22Rv1 (cell line): Measurements from ENCODE around the gene MLXIP.

Experiments
- H3K27ac ChIP-seq: fragments of 450-650 bp; 2 replicates; pipeline ENCODE4 v1.5.1; 2017
- ZFX ChIP-seq: fragments of 450-650 bp; IDR thresholded peaks from 2 replicates; pipeline ENCODE4 v1.6.1; 2017; ENCODE audit warnings: antibody characterized with exemption, borderline replicate concordance
- TF ChIP-seq, protein P1 (sequence below): fragments of 450-650 bp; IDR thresholded peaks from 2 replicates; pipeline ENCODE4 v1.5.1; 2017; ENCODE audit warnings: mild to moderate bottlenecking

MLXIP gene

DNA sequence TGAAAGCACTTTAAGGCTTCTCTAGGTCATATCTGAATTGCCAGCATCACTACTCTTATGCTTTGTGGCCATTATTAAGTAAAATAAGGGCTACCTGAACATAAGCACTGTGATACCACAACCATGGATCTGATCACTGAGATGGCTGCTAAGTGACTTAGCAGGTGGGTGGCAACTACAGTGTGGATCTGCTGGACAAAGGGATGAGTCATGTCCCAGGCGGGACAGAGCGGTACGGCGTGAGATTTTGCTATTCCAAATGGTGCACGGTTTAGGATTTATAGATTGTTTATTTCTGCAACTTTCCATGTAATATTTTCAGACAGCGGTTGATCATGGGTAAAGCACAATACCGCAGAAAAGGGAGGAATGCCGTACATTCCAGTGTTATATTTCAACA lies 39.4 kb downstream of the MLXIP start:
- TF ChIP-seq, protein P1, sequence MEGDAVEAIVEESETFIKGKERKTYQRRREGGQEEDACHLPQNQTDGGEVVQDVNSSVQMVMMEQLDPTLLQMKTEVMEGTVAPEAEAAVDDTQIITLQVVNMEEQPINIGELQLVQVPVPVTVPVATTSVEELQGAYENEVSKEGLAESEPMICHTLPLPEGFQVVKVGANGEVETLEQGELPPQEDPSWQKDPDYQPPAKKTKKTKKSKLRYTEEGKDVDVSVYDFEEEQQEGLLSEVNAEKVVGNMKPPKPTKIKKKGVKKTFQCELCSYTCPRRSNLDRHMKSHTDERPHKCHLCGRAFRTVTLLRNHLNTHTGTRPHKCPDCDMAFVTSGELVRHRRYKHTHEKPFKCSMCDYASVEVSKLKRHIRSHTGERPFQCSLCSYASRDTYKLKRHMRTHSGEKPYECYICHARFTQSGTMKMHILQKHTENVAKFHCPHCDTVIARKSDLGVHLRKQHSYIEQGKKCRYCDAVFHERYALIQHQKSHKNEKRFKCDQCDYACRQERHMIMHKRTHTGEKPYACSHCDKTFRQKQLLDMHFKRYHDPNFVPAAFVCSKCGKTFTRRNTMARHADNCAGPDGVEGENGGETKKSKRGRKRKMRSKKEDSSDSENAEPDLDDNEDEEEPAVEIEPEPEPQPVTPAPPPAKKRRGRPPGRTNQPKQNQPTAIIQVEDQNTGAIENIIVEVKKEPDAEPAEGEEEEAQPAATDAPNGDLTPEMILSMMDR = no peak
- no peak for TF ChIP-seq ZFX
- no peak overlapping the region for H3K27ac ChIP-seq

DNA sequence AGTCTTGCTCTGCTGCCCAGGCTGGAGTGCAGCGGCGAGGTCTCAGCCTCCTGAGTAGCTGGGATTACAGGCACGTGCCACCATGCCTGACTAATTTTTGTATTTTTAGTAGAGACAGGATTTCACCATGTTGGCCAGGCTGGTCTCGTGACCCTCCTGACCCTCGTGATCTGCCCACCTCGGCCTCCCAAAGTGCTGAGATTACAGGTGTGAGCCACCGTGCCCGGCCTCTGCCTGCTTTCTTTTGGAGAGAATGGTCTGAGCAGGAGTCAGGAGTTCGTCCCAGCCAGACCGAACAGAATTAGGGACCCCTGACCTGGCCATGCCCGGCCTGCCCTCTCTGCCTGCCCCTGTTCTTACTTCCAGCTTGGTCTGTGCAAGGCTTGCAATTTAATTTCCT lies 42.8 kb downstream of the MLXIP start:
- H3K27ac ChIP-seq = 0 out of 2 replicates have a peak overlapping the region, but pooled peaks have one; percentile 1

DNA sequence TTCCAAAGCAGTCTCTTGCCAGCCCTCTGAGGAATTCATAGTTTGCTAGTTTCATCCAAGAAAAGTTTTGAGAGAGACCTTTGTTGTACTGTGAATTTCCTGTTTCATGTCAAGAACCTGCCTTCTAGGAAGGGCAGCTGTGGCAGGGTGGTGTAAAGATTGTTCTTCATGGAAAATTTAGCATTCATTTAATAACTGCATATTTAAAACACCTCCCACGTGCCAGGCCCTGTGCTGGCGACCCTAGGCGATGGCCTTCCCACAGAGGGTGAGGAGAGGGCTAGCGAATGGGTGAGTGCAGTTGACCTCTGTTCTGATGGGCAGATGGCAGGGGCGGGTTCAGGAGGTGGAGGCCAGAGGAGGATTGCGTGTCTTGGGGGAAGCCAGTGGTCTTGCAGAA lies 43.2 kb downstream of the MLXIP start:
- 0 out of 2 replicates have a peak overlapping the region, but pooled peaks have one; percentile 1 for H3K27ac ChIP-seq
- TF ChIP-seq, protein P1 = no peak
- TF ChIP-seq ZFX = no peak

DNA sequence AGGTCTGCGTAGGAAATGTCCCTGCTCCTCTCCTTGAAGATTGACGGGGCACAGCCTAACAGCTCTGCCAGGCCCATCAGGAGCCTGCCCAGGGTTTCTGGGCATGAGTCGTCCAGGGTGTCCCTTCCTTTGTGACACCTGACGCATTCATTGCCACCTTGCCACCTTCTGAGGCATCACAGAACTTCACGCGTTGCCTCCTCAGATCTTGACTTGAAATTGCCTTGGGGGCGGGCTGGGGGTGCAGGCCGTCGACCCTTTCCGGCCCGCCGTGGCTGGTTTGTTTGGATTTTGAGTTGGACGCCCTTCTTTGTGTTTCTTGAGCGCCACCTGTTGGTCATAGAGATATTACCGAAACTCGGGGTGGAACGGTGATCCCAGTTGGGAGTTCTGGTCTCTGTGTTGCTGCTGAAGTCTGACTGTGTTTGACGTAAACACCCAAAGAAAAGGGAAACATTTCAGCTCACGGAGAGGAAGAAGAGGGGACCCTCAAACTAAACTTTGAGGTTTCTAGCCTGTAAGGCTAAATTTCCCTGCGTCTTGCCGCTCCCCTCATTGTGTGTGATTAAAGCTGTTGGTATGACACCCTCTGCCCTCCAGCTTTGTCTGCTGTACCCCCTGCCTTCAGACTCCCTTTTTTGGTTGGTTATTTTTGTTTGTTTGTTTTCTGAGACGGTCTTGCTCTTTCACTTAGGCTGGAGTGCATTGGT lies 44.6 kb downstream of the MLXIP start:
- no peak for TF ChIP-seq ZFX
- TF ChIP-seq, protein P1 = peak; percentile 95
- 0 out of 2 replicates have a peak overlapping the region, but pooled peaks have one; percentile 5 for H3K27ac ChIP-seq

DNA sequence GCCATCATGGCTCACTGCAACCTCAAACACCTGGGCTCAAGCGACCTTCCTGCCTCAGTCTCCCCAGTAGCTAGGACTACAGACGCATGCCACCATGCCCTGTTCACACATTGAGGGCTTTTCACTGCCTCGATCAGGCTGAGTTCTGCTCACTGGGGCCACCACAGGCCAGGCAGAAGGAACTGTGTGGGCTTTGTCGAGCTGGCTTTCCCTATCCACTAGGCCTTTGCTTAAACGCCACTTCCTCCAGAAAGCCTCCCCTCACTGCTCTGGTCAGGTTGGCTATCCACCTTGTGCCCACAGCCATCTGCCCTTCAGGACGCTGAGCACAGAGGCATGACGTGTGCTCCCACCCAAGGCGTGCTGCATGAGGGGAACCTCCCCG lies 45.2 kb downstream of the MLXIP start:
- no peak overlapping the region for H3K27ac ChIP-seq
- no peak for TF ChIP-seq ZFX
- TF ChIP-seq, protein P1 = no peak

DNA sequence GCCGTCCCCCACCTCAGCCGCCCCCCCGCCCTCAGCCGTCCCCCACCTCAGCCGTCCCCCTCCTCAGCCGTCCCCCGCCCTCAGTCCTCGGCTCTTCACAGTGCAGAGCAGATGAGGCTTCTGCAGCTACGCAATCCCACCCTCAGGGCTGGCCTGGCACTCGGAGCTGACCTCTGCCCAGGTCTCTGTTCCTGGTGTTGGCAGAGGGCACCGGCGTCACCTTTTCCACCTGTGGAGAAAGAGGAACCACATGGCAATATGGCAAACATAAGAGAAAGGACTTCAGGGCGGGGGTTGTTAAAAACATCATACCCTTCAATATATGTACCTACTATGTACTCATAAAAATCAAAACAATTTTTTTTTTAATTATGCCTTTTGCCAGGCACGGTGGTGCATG lies 45.8 kb downstream of the MLXIP start:
- no peak overlapping the region for H3K27ac ChIP-seq
- no peak for TF ChIP-seq ZFX
- TF ChIP-seq, protein P1 = no peak

DNA sequence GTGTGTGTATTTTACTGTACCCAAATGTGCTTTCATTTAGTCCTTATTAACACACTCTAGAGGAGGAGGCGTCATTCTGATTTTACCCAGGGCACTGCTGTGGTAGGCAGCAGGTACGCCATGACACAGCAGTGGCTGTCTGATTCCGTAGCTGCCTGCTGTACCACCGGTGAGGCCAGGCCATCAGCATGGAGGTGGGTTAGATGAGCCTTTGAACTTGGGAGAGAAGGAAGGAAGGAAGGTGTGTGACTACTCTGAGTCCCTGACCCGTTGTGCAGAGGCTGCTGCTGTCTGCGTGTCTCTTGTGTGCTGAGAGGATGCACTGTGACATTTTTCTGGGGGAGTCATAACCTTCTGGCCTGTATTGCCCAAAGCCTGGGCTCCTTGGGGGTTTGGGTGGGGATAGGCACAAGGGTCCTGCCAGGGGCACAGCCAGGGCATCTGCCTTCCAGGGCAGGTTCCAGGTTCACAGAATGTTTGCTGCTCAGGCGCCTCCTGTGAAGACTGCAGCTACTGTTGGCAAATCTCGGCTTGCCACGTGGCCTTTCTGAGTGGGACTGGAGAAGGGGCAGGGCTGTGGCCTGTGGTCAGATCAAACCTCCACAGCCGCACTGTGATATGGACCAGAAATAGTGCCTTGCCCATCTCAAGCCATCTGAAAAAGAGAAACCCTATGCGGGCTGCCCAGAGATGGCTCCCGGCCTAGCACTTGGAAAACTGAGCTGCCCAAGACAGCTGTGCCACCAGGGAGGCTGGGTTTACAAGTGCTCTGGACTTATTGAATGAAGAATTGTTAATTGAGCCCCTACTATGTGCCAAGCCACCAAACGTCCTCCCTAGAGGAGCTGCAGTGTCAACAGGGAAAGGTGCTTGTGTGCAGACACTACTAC lies 47.1 kb downstream of the MLXIP start:
- no peak overlapping the region for H3K27ac ChIP-seq
- no peak for TF ChIP-seq ZFX
- TF ChIP-seq, protein P1 = no peak
